BLaER1 treated with 17β-estradiol and CSF1 and Interleukin-3, amounts not matched to agents 10 nM and 100 nM (cell line): ENCODE results near the gene LMCD1.
A peak's percentile ranks its signal among the peaks of the same experiment; 100 is the strongest.

Experiments used
- H3K27ac ChIP-seq, 11 experiments: shearing (Covaris generic); formaldehyde crosslinking; 2 replicates each; pipeline ENCODE4 v1.8.1; 2022
- H3K27me3 ChIP-seq, 11 experiments: shearing (Covaris generic); formaldehyde crosslinking; 2 replicates each; pipeline ENCODE4 v1.8.1; 2022
- H3K36me3 ChIP-seq, 11 experiments: shearing (Covaris generic); formaldehyde crosslinking; 2 replicates each; pipeline ENCODE4 v1.8.1; 2022
- H3K4me1 ChIP-seq, 10 experiments: shearing (Covaris generic); formaldehyde crosslinking; 2 replicates each; pipeline ENCODE4 v1.8.1; 2022
- H3K4me2 ChIP-seq, 11 experiments: shearing (Covaris generic); formaldehyde crosslinking; 2 replicates each; pipeline ENCODE4 v1.8.1; 2022
- H3K4me3 ChIP-seq, 10 experiments: shearing (Covaris generic); formaldehyde crosslinking; 2 replicates each; pipeline ENCODE4 v1.8.1; 2022
- H3K9ac ChIP-seq, 11 experiments: shearing (Covaris generic); formaldehyde crosslinking; 2 replicates each; pipeline ENCODE4 v1.8.1; 2022
- H3K9me3 ChIP-seq, 11 experiments: shearing (Covaris generic); formaldehyde crosslinking; replicated peaks in 1 of 11; 2 replicates each; pipeline ENCODE4 v1.8.1; 2022
- H4K20me1 ChIP-seq, 11 experiments: shearing (Covaris generic); formaldehyde crosslinking; 2 replicates each; pipeline ENCODE4 v1.8.1; 2022
- Cebpa-rat ChIP-seq, 11 experiments: shearing (Covaris generic); IDR thresholded peaks; 2 replicates each; pipeline ENCODE4 v1.8.1; 2022

The LMCD1 gene

GRCh38 chr3:8563146-8563545 is 61.5 kb downstream of the LMCD1 start:
- Histone ChIP-seq H3K4me1 (peaks cover 1 to 7% (median 2%) of the 10 kb centered on the region in 10 experiments; a peak in 11 of 20 replicates), H3K27ac (no peak overlapping the region), H3K9me3 (peaks cover 0 to 15% (median 6%) of the 10 kb centered on the region in 11 experiments; a peak in 7 of 22 replicates), H3K27me3 (no peaks in the 10 kb centered on the region), H3K4me2 (no peak overlapping the region), H3K9ac (no peak overlapping the region), H3K4me3 (no peak overlapping the region), H4K20me1 (no peaks in the 10 kb centered on the region), H3K36me3 (no peaks in the 10 kb centered on the region)
- no peak for TF ChIP-seq Cebpa-rat (IDR thresholded peaks at IDR 0.05)

DNA sequence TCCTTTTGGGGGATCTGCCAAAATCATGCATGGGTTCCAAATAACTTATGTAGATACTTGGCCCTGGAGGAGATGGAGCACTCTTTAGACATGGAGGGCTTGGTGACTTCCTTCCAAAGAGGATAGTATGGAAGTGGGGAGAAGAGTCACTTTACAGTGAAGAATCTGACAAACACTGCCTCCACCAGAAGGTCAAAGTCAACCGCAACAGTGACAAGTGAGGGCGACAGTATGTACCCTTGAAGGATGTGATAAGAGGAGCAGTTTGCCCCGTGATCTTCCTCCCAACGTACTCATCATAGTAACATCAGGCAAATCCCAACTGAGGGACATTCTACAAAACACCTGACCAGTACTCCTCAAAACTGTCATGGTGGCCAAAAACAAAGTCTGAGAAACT is 62.0 kb downstream of the LMCD1 start:
- Histone ChIP-seq H3K4me3 (no peak overlapping the region), H3K4me1 (peaks cover 3 to 8% (median 6%) of the 10 kb centered on the region in 10 experiments; a peak in 11 of 20 replicates), H3K27me3 (no peaks in the 10 kb centered on the region), H4K20me1 (no peaks in the 10 kb centered on the region), H3K4me2 (no peak overlapping the region), H3K27ac (no peak overlapping the region), H3K9me3 (peaks cover 0 to 15% (median 6%) of the 10 kb centered on the region in 11 experiments; a peak in 7 of 22 replicates), H3K36me3 (no peaks in the 10 kb centered on the region), H3K9ac (no peak overlapping the region)
- no peak for TF ChIP-seq Cebpa-rat (IDR thresholded peaks at IDR 0.05)

GRCh38 chr3:8565376-8565775 is 63.8 kb downstream of the LMCD1 start:
- H4K20me1 ChIP-seq = no peaks in the 10 kb centered on the region
- H3K27ac ChIP-seq = no peak overlapping the region
- H3K9ac ChIP-seq = no peak overlapping the region
- no peak overlapping the region for H3K4me3 ChIP-seq
- H3K36me3 ChIP-seq = no peaks in the 10 kb centered on the region
- no peak for TF ChIP-seq Cebpa-rat (IDR thresholded peaks at IDR 0.05)
- H3K4me1 ChIP-seq = peaks cover 0 to 22% (median 12%) of the 10 kb centered on the region in 10 experiments; a peak in 17 of 20 replicates
- H3K9me3 ChIP-seq = peaks cover 0 to under 1% (median 0%) of the 10 kb centered on the region in 11 experiments; a peak in 1 of 22 replicates
- H3K27me3 ChIP-seq = no peaks in the 10 kb centered on the region
- no peak overlapping the region for H3K4me2 ChIP-seq

GRCh38 chr3:8567784-8568575 is 66.4 kb downstream of the LMCD1 start:
- Histone ChIP-seq H3K4me1 (peaks cover 14 to 47% (median 31%) of the 10 kb centered on the region in 10 experiments), H3K4me3 (no peak overlapping the region), H3K4me2 (peak overlapping the region in 7 of 11 experiments; percentile 12 to 39 (median 25); a peak in 6 of 22 replicates), H4K20me1 (no peaks in the 10 kb centered on the region), H3K27me3 (no peaks in the 10 kb centered on the region), H3K9ac (no peak overlapping the region), H3K36me3 (no peaks in the 10 kb centered on the region), H3K9me3 (no peaks in the 10 kb centered on the region; a peak in 1 of 22 replicates), H3K27ac (no peak overlapping the region)
- TF ChIP-seq Cebpa-rat (IDR thresholded peaks at IDR 0.05) = no peak

DNA sequence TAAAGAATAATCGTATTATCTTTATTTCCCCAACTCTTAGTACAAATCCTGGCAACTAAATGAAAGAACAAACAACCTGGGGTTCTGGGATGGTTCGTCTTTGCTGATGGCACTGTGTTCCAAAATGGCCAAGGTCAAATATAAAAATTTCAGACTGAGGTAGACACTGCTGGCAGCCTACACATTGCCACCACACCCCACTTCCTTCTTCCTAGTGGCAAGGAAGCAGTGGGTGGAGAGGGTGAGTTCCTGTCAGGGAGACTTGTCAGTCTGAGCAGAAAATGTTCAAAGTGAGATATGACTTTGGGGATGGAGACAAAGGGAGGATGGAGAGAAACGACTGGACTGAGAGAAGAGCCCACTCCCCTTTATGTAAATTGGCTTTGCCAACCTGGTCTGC is 69.6 kb downstream of the LMCD1 start:
- H4K20me1 ChIP-seq = no peaks in the 10 kb centered on the region

DNA sequence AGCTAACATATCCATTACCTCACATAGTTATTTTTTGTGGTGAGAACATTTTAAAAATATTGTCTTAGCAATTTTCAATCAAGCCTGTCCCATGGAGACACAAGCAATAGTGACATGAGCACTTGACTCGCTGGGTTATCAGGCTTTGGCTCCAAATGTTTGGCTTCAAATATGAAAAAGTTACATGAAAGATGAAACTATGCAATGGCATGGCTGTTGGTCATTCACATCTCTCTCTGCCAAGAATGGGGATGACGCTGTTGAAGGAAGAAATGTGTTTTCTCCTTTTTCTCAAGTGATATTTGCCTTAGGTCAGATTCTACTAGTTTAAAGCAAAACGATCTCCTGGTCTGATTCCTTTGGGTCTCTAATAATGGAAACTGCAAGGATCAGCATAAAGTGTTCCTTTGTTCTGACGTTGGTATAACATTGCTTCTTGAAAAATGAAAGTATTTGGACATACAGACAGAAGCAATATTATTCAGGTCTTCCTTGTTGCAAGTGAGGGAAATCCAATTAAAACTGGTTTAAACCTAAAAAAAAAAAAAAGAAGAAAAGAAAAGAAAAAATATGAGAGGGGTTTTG is 71.8 kb downstream of the LMCD1 start:
- peak overlapping the region in 3 of 11 experiments; percentile 16 to 64 (median 63); a peak in 6 of 22 replicates for H3K4me2 ChIP-seq
- H3K4me3 ChIP-seq = no peak overlapping the region
- no peak overlapping the region for H3K27ac ChIP-seq
- H3K27me3 ChIP-seq = no peaks in the 10 kb centered on the region
- TF ChIP-seq Cebpa-rat (IDR thresholded peaks at IDR 0.05) = no peak
- H3K9ac ChIP-seq = no peak overlapping the region
- H3K36me3 ChIP-seq = no peaks in the 10 kb centered on the region
- H3K9me3 ChIP-seq = peaks cover 0 to 3% (median 0%) of the 10 kb centered on the region in 11 experiments; a peak in 2 of 22 replicates
- peaks cover 14 to 56% (median 27%) of the 10 kb centered on the region in 10 experiments for H3K4me1 ChIP-seq
- H4K20me1 ChIP-seq = no peaks in the 10 kb centered on the region

More for the DNA sequence above, 69.6 kb downstream of the LMCD1 start:
- no peaks in the 10 kb centered on the region for H3K36me3 ChIP-seq
- H3K9ac ChIP-seq = peak overlapping the region in 7 of 11 experiments; percentile 4 to 39 (median 33); a peak in 5 of 22 replicates
- no peaks in the 10 kb centered on the region; a peak in 1 of 22 replicates for H3K9me3 ChIP-seq
- peaks cover 14 to 60% (median 31%) of the 10 kb centered on the region in 10 experiments for H3K4me1 ChIP-seq
- peak overlapping the region; percentile 51 to 90 (median 76) for H3K4me2 ChIP-seq
- no peak for TF ChIP-seq Cebpa-rat (IDR thresholded peaks at IDR 0.05)
- H3K27ac ChIP-seq = peak overlapping the region in 10 of 11 experiments; percentile 44 to 72 (median 67); a peak in 20 of 22 replicates
- peak overlapping the region in 2 of 10 experiments; percentile 9 to 16; a peak in 1 of 20 replicates for H3K4me3 ChIP-seq
- H3K27me3 ChIP-seq = no peaks in the 10 kb centered on the region

DNA sequence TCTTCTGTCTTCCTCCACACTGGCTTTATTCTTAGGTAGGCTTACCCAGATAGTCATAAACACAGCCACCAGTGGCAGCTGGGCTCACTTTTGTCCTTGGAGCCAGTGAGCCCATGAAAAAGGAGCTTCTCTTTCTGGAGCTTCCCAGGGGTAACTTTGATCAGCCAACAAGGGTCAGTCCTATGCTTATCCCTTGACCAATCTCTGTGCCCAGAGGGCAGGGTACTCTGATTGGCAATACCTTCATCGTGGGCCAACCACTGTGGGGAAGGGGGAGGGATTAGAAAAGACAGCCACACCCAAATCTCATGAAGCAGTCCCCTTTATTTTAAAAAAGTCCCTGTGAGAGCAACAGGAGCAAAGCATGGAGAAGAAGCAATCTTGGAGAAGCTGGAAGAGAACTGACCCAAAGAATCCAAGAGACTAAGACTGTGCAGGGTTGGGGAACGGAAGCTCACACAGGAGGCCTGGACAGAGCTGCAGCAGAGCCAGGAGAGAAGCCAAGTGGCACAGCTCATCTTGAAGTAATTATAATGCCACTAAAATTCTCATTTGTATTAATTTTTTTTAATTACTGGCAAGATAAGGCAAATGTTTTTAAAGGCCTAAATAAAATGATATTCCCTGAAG is 72.5 kb downstream of the LMCD1 start:
- no peak overlapping the region for H3K4me3 ChIP-seq
- H3K4me2 ChIP-seq = peak overlapping the region in 3 of 11 experiments; percentile 16 to 64 (median 63); a peak in 6 of 22 replicates
- no peaks in the 10 kb centered on the region for H4K20me1 ChIP-seq
- no peak for TF ChIP-seq Cebpa-rat (IDR thresholded peaks at IDR 0.05)
- no peaks in the 10 kb centered on the region for H3K27me3 ChIP-seq
- no peaks in the 10 kb centered on the region for H3K36me3 ChIP-seq
- H3K9ac ChIP-seq = no peak overlapping the region
- peaks cover 14 to 56% (median 22%) of the 10 kb centered on the region in 10 experiments for H3K4me1 ChIP-seq
- H3K27ac ChIP-seq = no peak overlapping the region
- peaks cover 0 to 3% (median 0%) of the 10 kb centered on the region in 11 experiments; a peak in 2 of 22 replicates for H3K9me3 ChIP-seq

- no peaks in the 10 kb centered on the region for H3K36me3 ChIP-seq
- no peaks in the 10 kb centered on the region for H3K27me3 ChIP-seq
- H3K4me3 ChIP-seq = no peak overlapping the region
- no peak overlapping the region for H3K9ac ChIP-seq
- H3K27ac ChIP-seq = no peak overlapping the region
- H3K4me2 ChIP-seq = no peak overlapping the region
- H4K20me1 ChIP-seq = no peaks in the 10 kb centered on the region
- peaks cover 0 to 3% (median 0%) of the 10 kb centered on the region in 11 experiments; a peak in 2 of 22 replicates for H3K9me3 ChIP-seq
- peaks cover 14 to 54% (median 21%) of the 10 kb centered on the region in 10 experiments for H3K4me1 ChIP-seq
- TF ChIP-seq Cebpa-rat (IDR thresholded peaks at IDR 0.05) = no peak
Observed at GRCh38 chr3:8574670-8575322, 73.2 kb downstream of the LMCD1 start.
